Measurements from ENCODE around the gene ICE1. TPM values are rescaled to one million over a fixed set of nuclear protein-coding genes. Genes with fewer than 3 reads are reported as not detected.

The ICE1 gene
- total and polyA plus RNA-seq, 8 donors, result 4.0 to 15.0 (median 9.3) TPM

- DNase-seq, result peak; percentile 81 to 90 (median 88)
- TF ChIP-seq CTCF (IDR thresholded peaks at IDR 0.05), result no peak
- intact Hi-C loops (cut with DNase I), result no loop called here
- Histone ChIP-seq H3K36me3 (peaks cover 0 to under 1% (median 0%) of the 10 kb centered on the region in 3 donors), H3K9me3 (no peaks in the 10 kb centered on the region), H3K27me3 (no peaks in the 10 kb centered on the region), H3K4me1 (peaks cover 0 to 5% (median 0%) of the 10 kb centered on the region in 3 donors), H3K27ac (no peak overlapping the region), H3K4me3 (peak overlapping the region in 2 of 4 donors; percentile 18 to 37)
- 16 to 18% methylated on average over 57 to 62 of the region's 62 CpGs for WGBS, 2 donors
- FAIRE-seq, result no peak
- ATAC-seq, result peak; percentile 93 to 98 (median 97)
Observed at GRCh38 chr5:5494489-5495402, 72.3 kb downstream of the ICE1 start.

GRCh38 chr5:5497152-5497788 lies 74.8 kb downstream of the ICE1 start:
- no peaks in the 10 kb centered on the region for H3K9me3 ChIP-seq
- WGBS, 2 donors, result 38 to 39% methylated on average over 13 of the region's 13 CpGs
- FAIRE-seq (no peak), ATAC-seq (peak in 3 of 4 donors; percentile 49 to 62 (median 62)), DNase-seq (peak in 2 of 6 donors; percentile 22)
- no peaks in the 10 kb centered on the region for H3K27me3 ChIP-seq
- no peaks in the 10 kb centered on the region for H3K36me3 ChIP-seq
- H3K4me1 ChIP-seq, result peaks cover 0 to 5% (median 0%) of the 10 kb centered on the region in 3 donors
- TF ChIP-seq CTCF (IDR thresholded peaks at IDR 0.05), result peak in 2 of 4 donors; percentile 14 to 29
- intact Hi-C loops (cut with DNase I), result no loop called here
- H3K4me3 ChIP-seq, result no peak overlapping the region
- H3K27ac ChIP-seq, result no peak overlapping the region

GRCh38 chr5:5499442-5499841 lies 77.0 kb downstream of the ICE1 start:
- ATAC-seq (no peak), DNase-seq (no peak), FAIRE-seq (no peak)
- Histone ChIP-seq H3K36me3 (no peaks in the 10 kb centered on the region), H3K27me3 (no peaks in the 10 kb centered on the region), H3K27ac (no peak overlapping the region), H3K4me3 (no peak overlapping the region), H3K9me3 (no peaks in the 10 kb centered on the region), H3K4me1 (peaks cover 0 to under 1% (median 0%) of the 10 kb centered on the region in 3 donors)
- intact Hi-C loops (cut with DNase I), result no loop called here
- WGBS, 2 donors, result 64 to 79% methylated on average over 7 of the region's 7 CpGs
- no peak for TF ChIP-seq CTCF (IDR thresholded peaks at IDR 0.05)

- Histone ChIP-seq H3K4me3 (no peak overlapping the region), H3K27me3 (no peaks in the 10 kb centered on the region), H3K27ac (no peak overlapping the region), H3K9me3 (no peaks in the 10 kb centered on the region), H3K4me1 (no peaks in the 10 kb centered on the region), H3K36me3 (no peaks in the 10 kb centered on the region)
- intact Hi-C loops (cut with DNase I), result no loop called here
- FAIRE-seq (no peak), ATAC-seq (no peak), DNase-seq (no peak)
- TF ChIP-seq CTCF (IDR thresholded peaks at IDR 0.05), result no peak
Observed at GRCh38 chr5:5504325-5504724, 81.8 kb downstream of the ICE1 start.
